ENCODE measurements around the gene MAPK4.

DNA sequence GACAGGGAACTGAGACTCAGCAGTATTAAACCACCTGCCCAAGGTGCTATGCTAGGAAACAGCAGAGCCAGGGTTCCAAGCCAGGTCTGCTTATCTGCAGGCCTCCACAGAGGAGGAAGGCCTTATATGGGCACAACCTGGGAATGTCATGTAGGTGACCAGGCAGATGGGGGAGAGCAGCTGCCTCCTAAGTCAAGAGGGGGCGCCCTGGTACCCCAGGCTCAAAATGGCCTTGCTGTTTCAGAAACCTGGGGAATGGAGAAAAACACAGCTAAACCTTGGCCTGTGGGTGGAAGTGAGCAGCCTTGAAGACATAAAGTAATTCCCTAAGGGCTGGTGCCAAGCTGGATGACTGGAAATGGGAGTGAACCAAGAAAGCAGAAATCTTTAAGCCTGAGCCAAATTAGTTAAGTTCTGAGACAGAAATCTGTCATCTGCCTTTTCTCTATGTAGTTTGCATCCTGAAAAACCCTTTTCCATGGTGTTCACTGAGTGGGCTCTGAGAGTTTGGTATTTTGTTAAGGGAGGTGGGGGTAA is 79.1 kb downstream of the MAPK4 start:
- TF ChIP-seq, protein P1, sequence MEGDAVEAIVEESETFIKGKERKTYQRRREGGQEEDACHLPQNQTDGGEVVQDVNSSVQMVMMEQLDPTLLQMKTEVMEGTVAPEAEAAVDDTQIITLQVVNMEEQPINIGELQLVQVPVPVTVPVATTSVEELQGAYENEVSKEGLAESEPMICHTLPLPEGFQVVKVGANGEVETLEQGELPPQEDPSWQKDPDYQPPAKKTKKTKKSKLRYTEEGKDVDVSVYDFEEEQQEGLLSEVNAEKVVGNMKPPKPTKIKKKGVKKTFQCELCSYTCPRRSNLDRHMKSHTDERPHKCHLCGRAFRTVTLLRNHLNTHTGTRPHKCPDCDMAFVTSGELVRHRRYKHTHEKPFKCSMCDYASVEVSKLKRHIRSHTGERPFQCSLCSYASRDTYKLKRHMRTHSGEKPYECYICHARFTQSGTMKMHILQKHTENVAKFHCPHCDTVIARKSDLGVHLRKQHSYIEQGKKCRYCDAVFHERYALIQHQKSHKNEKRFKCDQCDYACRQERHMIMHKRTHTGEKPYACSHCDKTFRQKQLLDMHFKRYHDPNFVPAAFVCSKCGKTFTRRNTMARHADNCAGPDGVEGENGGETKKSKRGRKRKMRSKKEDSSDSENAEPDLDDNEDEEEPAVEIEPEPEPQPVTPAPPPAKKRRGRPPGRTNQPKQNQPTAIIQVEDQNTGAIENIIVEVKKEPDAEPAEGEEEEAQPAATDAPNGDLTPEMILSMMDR (IDR thresholded peaks at IDR 0.05) = no peak
- TF ChIP-seq POLR2A (IDR thresholded peaks at IDR 0.05) = no peak
- TF ChIP-seq POLR2AphosphoS5 (IDR thresholded peaks at IDR 0.05) = no peak

Data from upper lobe of left lung (tissue), 4 donors.